Head of caudate nucleus (tissue), 42 donors: Measurements from ENCODE around the gene CHPF2.

Experiments
- DNase-seq, 42 donors: peaks; one replicate each; pipeline versions ENCODE4 v3.0.0 to v3.0.0-alpha.2; 2020 to 2021; ENCODE audit warnings: mixed read lengths in 7 of 42
- intact Hi-C: fragments of 100-400 bp; cut with DNase I; formaldehyde crosslinking; loops from one replicate; pipeline ENCODE4 v1.15.0; 2022

Gene CHPF2

DNA sequence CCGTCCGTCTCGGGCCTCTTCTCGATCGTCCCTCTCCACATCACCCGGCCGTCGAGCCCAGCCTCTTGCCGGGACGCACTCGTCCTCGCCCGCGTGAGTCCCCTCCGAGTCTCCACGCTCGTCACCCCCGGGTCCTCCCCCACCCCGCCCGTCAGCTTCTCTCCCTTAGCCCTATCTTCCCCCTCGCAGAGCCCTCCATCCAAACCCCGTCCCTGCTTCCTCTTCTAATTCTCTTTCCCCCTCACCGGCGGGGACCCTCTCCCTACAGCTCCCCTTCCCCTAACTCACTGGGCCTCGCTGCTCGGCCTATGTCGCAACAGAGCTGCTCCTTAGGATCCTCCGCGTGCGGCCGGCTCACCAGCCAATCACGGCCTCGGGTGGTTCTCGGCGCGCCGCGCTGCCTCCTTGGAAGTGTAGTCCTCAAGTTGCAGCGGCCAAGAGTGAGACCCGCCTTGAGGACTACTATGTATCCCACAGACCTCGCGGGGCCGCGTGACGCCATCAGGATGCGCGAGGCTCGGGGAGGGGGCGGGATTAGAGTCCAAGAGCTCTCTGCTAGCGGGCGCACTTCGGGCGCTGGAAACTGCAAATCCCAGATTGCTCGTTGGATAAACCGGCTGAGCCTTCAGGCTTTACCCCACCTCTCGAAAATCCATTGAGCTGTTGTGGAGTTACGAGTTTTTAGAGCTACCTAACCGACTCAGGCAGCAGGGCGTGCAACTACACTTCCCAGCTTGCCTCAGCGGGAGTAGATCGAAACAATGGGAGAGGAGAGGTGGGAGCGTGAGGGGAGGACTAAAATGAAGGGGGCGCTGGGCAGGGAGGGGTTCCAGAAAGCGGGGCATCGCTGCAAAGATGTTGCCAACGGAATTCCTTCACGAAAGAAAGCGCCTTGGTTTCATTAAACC, 5.2 kb upstream of the CHPF2 start, which contains the start of gene ABCF2:
Gene ABCF2, minus strand, starts transcription at position 331 of the 908 bp plus-strand sequence. CDS start 747 bp downstream, outside the sequence.
- intact Hi-C loops = loop anchor here (5.0 kb wide), 1 partner anchor 110 kb away; no protein-coding TSS in a partner anchor

DNA sequence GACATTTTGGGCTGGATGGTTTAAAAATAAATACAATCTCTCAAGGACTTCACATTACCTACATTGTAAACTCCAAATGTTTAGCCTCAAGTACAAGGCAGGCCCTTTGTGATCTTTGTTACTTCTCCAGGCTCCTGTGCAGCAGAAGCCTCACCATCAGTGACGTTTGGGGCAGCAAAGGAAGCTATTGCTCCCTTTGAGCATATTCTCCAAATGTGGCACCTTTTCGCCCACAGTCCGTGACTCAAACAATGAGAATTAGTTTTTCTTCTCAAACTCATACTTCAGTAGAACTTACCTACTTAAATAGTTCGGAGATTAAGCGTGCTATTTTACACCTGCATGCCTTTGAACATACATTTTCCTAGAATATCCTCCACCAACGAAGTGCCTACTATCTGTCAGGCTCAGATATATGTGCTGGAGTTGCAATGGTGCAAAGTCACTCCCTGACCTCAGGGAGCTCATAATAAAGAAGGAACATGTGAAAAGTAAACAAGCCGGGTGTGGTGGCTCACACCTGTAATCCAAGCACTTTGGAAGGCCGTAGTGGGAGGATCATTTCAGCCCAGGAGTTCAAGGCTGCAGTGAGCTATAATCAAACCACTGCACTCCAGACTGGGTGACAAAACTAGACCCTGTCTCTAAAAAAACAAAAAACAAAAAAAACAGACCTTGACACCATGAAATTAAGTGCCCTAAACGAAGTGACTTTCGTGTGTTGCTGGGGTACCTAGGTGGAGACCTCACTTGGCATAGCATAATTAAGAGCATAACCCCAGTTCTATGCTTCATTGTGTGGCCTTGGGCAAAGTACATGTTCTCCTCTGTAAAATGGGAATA, 4.0 kb upstream of the CHPF2 start:
- intact Hi-C loops = loop anchor here (5.0 kb wide), 1 partner anchor 111 kb away; no protein-coding TSS in a partner anchor
- peak in 2 of 42 donors; percentile 51 to 59 for DNase-seq

More for the DNA sequence above, 5.2 kb upstream of the CHPF2 start, which contains the start of gene ABCF2:
- DNase-seq = peak; percentile 97 to 100 (median 99)

DNA sequence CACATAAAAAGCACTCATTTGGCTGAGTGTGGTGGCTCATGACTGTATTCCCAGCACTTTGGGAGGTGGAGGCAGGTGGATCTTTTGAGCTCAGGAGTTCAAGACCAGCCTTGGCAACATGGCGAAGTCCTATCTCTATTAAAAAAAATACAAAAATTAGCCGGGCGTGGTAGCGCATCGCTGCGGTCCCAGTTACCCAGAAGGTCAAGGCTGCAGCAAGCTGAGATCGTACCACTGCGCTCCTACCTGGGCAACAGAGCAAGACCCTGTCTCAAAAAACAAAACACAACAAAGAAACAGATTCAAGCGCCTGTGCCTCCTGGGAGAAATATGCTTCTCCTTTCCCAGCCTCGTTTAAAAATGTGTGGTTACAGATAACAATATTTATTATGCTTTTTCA, 3.0 kb upstream of the CHPF2 start:
- intact Hi-C loops = loop anchor here (5.0 kb wide), 1 partner anchor 112 kb away; no protein-coding TSS in a partner anchor
- no peak for DNase-seq

DNA sequence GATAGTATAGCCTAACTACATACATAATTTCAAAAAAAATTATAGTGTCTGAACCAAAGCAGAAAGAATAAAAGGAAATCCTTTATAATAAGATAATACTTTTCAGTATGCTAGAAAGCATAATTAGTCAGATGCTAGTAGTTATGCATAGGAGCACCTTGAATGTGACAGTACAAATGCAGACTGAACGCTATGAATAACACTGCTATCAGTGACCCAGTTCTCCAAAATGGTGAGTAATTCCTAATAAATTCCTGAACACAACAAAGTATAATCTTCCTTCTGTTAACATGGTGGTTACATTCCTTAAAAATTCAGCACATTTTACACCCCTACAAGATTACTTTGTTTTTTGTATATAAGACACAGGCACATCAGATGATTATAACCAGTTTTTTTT, 1.2 kb upstream of the CHPF2 start:
- DNase-seq = no peak
- intact Hi-C loops = no loop called here

DNA sequence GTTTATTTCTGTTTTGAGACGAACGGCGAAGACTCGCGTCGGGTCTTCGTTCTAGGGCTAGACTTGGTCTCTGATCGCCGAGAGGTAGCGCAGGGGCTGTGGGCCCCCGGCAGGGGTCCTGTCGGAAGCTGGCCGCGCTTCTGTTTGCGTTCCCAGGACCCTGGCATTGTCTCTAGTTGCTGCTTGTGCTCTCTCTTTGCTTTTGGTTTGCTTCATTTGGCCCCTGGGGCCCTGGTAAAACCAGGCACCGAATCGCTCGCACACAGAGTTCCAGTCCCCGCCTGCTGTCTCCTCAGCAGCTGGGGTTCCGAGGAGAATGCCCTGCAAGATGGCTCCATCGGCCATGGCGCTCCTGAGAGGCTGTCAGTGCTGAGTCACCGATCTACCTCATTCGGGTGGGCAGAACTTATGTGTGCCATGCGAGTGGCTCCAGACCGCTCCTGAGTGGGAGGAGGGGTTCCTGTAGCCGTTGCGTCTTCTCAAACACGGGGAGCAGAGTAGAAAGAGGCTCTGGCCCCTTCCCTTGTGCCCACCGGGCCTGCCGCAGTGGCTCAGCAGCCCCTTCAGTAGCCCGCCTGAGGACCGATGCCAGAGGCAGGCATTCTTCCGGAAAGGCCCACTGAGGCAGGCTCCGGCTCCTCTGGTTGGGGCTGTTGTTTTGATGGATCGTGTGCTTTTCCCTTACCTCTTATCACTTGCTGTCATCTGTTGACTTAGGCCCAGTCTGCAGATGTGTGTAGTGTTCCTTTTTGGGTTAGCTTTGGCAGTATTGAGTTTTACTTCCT, 826 bp downstream of the CHPF2 start:
- intact Hi-C loops = no loop called here
- peak in 41 of 42 donors; percentile 30 to 92 (median 66) for DNase-seq

DNA sequence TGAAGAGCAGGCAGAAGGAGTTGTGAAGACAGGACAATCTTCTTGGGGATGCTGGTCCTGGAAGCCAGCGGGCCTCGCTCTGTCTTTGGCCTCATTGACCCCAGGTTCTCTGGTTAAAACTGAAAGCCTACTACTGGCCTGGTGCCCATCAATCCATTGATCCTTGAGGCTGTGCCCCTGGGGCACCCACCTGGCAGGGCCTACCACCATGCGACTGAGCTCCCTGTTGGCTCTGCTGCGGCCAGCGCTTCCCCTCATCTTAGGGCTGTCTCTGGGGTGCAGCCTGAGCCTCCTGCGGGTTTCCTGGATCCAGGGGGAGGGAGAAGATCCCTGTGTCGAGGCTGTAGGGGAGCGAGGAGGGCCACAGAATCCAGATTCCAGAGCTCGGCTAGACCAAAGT, 1.5 kb downstream of the CHPF2 start:
- peak in 1 of 42 donors; percentile 29 for DNase-seq
- intact Hi-C loops = no loop called here

DNA sequence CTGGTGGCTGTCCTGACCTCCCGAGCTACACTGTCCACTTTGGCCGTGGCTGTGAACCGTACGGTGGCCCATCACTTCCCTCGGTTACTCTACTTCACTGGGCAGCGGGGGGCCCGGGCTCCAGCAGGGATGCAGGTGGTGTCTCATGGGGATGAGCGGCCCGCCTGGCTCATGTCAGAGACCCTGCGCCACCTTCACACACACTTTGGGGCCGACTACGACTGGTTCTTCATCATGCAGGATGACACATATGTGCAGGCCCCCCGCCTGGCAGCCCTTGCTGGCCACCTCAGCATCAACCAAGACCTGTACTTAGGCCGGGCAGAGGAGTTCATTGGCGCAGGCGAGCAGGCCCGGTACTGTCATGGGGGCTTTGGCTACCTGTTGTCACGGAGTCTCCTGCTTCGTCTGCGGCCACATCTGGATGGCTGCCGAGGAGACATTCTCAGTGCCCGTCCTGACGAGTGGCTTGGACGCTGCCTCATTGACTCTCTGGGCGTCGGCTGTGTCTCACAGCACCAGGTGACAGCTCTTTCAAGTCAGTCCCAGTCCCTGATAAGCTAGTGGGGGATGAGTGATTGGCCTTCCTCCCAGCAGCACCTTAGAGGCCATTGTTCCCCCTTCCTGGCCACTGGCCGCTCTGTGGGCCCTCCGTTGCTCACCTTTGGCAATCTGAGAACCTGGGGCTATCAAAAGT, 3.0 kb downstream of the CHPF2 start:
- peak in 1 of 42 donors; percentile 37 for DNase-seq
- intact Hi-C loops = no loop called here

DNA sequence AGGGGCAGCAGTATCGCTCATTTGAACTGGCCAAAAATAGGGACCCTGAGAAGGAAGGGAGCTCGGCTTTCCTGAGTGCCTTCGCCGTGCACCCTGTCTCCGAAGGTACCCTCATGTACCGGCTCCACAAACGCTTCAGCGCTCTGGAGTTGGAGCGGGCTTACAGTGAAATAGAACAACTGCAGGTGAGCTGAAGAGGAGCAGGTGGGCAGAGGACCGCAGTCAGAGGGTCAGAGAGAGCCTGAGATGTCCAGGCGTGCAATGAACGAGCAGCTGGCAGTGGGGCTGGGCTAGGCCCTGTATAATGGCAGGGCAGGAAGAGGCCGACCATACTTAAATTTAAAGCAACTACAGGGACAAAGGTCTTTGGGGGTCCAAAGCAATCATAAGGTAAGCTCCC, 4.1 kb downstream of the CHPF2 start:
- DNase-seq = peak in 1 of 42 donors; percentile 34
- intact Hi-C loops = no loop called here

DNA sequence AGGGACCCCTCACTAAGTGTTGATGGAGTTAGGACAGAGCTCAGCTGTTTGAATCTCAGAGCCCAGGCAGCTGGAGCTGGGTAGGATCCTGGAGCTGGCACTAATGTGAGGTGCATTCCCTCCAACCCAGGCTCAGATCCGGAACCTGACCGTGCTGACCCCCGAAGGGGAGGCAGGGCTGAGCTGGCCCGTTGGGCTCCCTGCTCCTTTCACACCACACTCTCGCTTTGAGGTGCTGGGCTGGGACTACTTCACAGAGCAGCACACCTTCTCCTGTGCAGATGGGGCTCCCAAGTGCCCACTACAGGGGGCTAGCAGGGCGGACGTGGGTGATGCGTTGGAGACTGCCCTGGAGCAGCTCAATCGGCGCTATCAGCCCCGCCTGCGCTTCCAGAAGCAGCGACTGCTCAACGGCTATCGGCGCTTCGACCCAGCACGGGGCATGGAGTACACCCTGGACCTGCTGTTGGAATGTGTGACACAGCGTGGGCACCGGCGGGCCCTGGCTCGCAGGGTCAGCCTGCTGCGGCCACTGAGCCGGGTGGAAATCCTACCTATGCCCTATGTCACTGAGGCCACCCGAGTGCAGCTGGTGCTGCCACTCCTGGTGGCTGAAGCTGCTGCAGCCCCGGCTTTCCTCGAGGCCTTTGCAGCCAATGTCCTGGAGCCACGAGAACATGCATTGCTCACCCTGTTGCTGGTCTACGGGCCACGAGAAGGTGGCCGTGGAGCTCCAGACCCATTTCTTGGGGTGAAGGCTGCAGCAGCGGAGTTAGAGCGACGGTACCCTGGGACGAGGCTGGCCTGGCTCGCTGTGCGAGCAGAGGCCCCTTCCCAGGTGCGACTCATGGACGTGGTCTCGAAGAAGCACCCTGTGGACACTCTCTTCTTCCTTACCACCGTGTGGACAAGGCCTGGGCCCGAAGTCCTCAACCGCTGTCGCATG, 5.2 kb downstream of the CHPF2 start:
- intact Hi-C loops = no loop called here
- peak in 2 of 42 donors; percentile 30 for DNase-seq

DNA sequence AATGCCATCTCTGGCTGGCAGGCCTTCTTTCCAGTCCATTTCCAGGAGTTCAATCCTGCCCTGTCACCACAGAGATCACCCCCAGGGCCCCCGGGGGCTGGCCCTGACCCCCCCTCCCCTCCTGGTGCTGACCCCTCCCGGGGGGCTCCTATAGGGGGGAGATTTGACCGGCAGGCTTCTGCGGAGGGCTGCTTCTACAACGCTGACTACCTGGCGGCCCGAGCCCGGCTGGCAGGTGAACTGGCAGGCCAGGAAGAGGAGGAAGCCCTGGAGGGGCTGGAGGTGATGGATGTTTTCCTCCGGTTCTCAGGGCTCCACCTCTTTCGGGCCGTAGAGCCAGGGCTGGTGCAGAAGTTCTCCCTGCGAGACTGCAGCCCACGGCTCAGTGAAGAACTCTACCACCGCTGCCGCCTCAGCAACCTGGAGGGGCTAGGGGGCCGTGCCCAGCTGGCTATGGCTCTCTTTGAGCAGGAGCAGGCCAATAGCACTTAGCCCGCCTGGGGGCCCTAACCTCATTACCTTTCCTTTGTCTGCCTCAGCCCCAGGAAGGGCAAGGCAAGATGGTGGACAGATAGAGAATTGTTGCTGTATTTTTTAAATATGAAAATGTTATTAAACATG, 6.0 kb downstream of the CHPF2 start:
- peak in 1 of 42 donors; percentile 18 for DNase-seq
- intact Hi-C loops = no loop called here

DNA sequence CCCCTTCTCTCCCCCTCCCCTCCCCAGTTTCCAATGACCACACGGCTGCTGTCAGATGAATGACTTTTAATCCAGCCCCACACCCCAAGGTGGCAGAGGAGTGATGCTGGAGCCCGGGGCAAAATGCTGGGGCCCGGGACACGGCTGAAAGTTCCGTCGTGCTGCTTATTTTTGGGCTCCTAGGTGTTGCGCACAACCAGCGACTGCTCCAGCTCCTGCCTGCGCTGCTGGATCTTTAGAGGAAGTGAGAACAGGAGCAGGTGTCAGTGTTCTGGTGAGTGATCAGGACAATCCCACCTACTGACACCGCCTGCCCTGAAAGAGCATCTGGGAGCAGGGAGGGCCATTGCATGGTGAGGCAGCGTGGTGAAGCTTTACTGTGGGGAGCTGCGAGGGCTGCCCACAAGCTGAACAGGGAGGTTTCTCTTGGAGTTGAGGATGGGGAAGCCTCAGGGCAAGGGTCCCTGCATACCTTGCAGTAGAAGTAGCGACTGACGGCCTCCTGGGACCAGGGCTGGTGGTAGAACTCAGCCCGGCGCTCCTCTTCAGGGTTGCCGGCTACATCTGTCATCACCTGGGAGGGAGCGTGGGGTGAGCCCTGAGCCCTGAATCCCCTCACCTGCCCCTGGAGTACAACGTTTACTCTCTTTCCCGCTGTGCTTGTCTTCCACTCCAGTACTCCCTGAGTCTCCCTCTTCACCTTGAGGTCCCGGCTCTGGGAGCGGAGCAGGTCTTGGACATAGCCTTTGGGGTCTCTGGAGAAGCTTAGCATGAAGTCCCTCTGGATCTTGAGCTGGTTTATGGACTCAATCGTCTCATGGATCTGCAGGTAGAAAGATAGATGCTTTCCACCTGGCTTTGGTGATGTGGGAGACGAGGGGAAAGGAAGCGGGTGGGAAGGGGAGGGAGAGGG, 6.9 kb downstream of the CHPF2 start:
- intact Hi-C loops = no loop called here
- peak in 2 of 42 donors; percentile 3 to 25 for DNase-seq

DNA sequence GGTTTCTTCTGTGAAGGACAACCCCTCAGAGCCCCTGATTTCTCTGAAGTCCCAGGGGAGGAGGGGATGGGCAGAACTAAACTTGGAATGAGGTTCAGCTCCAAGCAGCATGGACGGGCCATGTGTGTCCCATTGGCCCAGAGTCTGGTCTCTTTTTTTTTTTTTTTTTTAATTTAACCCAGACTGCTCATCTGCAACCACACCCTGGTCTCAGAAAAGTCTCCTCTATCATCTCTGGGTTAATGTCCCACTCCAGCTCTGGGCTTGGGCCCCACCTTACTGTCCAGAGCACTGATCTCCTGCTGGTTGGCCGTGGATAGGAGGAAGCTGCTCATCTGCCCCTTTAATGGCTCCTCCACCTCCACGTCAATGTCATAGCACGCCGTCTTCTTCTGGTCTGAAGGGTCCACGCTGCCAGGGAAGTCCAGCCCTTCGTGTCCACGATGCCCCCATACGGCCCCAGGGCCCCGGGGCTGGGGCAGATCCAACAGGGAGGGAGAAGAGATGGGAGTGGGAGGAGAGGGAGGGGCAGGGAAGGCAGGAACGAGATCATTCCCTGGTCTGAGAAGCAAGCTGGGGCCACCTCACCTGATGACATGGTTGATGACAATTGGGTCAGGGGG, 7.7 kb downstream of the CHPF2 start:
- intact Hi-C loops = loop anchor here (10.0 kb wide), 1 partner anchor 65 kb away; no protein-coding TSS in a partner anchor
- DNase-seq = peak in 1 of 42 donors; percentile 14

DNA sequence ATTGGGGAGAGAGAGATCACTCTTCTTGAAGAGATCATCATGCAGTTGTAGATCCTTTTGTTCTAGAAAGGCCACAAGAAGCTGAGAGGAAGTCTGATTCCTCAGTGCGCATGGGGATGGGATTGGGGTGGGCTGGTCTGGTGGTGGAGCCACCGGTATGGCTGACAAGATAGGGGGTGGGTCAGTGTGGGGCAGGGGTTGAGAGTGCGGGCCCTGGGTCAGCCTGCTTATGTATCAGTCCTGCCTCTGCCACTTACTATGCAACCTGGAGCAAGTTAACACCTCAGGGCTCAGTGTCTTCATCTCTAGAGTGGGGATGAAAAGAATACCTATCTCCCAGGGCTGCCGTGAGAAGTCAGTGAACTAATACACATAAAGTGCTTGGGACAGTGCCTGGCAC, 8.3 kb downstream of the CHPF2 start:
- DNase-seq = peak in 1 of 42 donors; percentile 28
- intact Hi-C loops = loop anchor here (10.0 kb wide), 1 partner anchor 64 kb away; no protein-coding TSS in a partner anchor

DNA sequence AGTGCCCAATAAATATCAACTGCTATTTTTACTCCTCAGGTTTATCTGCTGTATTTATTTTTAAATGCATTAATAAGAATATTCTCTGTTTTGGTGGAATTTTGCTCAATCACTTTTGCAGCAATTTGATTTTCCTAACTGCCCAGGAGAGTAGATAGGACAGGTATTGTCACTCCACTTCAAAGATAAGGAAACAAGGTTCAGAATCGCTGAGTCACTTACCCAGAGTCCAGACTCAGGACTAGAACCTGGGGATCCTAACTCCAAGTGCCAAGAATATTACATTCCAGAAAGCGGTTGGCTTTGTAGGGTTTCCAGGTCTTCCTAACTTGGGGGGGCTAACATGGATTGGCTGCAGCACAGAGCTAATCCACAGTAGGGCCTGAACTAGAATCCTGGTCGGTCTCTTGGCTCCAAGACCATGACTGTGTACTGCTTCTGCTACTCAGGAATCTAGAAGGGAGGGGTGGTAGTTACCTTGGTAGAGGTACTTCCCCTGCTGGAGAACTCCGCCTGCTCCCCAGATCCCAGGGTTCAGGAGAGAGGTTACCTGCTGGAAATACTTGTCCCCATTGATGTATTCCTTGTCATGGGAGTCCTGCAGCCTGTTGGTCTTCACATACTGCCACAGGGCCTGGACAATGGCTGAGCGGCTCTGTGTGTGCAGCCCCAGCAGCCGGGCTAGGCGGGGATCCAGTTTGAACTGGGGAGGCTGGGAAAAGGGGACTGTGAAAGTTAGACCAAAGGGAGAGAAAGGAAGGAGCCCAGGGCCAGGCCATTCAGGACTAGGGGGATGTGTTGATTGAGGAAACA, 8.9 kb downstream of the CHPF2 start:
- DNase-seq = peak in 1 of 42 donors; percentile 14
- intact Hi-C loops = loop anchor here (10.0 kb wide), 1 partner anchor 64 kb away; no protein-coding TSS in a partner anchor
